NCI-H1694 (cell line): ENCODE data around the gene IFIH1.

Experiments used
- DNase-seq: peaks from one replicate; lab custom pipeline; 2025; lab: John Stamatoyannopoulos, UW

The IFIH1 gene

DNA sequence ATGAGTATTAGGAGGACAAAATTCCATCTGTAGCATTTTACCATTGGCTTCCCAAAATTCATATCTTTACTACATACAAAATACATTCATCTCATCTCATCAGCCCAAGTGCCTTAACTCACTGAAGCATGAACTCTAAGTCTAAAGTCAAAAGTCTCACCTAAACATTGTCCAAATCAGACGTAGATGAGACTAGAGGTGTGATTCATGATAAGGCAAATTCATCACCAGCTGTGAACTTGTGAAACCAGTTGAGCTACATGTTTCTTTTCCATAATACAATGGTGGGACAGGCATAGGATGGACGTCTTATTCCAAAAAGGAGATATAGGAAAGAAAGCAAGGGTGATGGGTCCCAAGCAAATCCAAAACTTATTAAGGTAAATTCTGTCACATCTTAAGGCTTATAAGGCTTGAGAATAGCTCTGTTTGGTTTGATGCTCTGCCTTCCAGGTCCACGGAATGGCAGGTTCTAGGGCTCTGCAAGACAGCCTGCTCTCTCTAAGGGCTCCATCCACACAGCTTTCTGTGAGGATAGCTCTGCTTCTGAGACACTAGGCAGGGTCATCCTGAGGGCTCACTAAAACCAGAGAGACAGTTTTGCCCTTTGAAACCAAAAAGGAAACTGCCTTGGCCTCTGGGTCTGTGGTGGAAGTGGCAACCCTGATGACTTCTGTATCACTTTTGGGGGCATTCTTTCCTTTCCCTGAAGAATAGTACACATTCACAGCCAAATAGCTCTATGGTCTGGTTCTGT lies 9.6 kb downstream of the IFIH1 start:
- no peak for DNase-seq

DNA sequence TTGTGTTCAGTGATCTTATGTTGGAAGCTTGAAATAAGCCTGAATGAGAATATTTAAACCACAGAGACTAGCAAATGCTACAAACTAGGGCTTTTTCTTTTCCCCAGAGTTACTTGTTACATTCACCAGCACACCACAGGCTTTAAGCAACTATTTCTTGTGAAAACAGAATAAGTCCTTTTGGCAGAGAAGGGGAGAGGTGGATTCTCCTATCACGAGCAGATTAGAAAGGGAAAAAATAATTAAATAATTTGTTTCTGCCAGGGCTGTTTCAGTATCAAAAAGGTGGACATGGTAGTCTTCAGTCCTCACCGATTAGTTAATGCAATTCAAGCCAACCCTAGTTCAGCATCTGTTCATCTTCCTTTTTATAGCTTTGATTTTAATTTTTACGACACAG lies 12.6 kb downstream of the IFIH1 start:
- DNase-seq, result no peak

DNA sequence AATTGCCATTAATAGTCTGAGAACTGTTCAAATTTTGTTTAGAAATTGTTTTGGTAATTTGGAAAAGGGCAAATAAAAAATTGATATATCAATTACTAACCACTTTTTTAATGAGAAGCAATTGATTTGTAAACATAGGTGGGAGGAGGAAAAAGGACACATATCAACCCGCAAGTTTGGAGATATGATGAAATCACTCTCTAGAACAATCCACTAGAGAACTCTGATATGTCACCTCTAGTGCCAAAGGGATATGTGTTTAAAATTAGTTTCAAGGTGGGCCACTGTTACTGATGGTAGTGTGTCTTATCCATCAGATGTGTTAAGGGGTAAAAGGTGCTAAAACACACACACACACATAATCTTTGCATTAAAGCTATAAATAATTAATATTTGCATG lies 16.6 kb downstream of the IFIH1 start:
- DNase-seq, result no peak

DNA sequence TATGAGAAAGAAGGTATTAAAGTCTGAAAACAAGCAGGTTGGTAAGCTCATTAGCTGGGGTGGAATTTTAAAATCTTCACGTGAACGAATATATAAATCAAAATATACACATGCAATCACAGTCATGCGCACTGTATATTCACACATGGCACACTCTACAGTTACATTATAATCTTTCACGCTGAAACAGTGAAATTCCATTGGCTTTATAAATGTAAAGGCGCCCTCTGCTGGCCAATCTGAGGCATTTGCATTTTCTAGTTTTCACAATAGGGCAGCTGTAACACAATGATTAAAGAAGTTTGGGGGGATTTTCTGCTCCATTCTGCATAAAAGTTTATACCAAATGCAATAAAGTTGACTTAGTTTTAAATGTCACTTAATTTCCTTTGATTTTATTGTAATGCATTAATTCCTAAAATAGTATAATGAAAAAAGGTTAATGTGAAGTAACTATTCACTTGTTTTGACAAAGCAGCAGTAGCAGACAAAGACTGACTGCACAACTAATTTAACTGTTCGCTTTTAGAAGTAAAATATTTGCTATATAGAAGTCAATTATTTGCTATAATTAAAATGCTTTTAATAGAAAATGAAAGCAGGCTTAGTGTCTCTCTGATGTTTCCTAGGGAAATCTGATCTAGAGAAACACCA lies 17.2 kb downstream of the IFIH1 start:
- DNase-seq, result peak; percentile 69

DNA sequence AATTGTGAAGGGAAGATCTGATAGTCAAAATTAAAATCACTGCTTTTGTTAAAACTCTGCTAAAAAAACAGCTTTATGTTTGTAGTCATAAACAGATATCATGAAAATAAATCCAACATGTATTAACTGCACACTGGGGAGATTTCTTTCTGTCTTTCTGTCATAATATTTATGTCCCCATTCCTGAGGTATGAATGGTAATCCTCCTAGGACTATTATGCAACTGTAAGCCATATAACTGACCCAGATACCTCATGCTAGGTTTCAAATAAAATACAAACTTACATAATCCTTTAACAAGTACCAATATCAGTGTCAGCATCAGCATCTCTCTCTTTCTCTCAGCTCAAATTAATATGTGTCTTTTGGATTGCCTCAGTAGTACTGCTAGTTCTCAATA lies 18.2 kb downstream of the IFIH1 start:
- DNase-seq, result no peak

DNA sequence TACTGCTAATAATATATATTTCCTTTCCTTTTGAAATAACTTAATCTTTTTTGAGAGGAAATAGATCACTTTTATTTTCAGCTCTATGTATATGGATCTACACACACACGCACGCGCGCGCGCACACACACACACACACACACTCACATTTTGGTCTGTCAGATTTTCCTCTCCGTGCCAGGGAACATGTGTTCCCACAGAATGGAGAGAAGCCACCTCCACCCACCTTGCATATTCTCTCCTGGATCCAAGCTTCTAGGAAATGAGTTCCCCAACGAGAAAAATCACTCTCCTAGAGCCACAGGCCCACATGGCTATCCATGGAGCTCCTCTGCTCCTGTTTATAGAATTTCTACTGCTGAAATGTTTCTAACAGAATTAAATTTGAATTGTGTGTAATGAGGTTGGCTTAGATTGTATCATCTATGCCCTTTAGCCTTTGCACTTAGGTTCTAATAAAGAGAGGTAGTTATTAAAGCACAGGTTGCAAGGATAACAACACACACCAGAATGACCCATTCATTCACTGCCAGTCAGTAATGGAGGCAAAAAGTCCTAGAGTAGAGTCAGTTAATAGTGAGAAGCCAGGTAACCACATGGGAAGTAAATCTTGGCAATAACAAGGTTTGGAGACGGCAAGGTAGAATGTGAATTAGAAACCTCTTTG lies 19.7 kb downstream of the IFIH1 start:
- no peak for DNase-seq

DNA sequence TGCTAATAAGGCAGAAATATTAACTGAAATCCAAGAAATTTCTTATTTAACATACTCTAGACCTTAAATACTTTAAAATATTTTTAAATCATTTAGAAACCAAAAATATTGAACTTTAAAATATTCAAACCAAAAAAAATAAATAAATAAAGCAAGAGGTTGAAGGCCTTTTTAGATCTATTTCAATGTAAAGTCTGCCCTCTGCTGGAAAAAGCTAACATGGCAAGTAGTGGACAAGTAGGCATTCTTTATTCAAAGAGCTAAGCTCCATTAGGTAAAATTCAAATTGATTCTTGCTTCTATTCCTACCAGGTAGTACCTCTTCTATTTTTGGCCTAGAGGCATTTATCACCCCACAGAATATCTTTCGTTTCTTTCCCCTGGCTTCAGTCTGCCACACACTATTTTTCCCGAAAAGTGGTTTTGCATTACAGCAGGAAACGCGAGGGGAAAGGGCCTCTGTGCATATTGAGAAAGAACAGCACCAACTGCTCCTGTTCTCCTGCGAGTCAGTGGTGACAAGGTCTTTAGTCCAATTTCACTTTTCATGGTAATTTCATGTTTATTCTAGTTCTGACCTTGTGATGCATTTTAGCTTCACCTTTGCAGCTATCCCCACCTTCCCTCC lies 20.4 kb downstream of the IFIH1 start:
- peak; percentile 83 for DNase-seq

DNA sequence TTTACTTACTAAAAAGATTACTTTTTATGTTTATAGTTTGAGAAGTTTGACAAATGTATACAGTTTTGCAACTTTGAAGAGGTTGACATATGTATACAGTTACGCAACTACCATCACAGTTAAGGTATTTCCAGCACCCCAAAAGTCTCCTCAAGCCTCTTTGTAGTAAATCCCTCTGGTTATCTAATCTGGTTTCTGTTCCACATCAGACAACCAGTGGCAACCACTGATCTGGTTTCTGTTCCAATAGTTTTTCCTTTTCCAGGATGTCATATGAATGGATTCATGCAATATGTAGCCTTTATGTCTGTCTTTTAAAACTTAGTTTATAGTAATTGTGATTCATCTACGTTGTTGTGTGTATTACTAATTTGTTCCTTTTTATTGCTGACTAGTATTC lies 23.5 kb downstream of the IFIH1 start:
- no peak for DNase-seq

DNA sequence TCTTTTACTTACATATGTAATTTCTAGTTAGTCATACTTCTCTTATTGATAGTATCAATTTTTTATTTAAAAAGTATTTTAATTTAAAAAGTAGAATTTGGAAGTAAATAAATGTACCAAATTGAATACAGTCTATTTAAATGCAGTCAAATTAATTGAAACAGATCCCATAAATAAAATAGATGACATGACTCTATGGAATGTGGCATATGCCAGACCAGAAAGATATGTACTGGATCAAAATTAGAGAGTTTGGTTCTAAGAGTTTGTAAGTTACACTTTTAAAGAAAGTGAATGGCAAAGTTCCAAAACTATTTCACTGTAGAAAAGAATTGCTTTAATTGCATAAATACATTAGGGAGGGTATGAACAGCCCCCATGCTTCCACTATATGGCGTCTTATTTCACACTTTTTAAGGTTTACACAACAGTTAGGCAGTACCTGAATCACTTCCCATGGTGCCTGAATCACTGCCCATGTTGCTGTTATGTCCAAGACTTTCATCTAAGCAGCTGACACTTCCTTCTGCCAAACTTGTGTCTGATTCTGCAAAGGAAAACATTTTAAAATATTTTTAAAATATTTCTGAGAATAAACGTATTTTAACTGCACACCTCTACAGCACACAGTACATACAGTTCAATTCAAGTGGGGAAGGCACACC lies 25.2 kb downstream of the IFIH1 start:
- no peak for DNase-seq

DNA sequence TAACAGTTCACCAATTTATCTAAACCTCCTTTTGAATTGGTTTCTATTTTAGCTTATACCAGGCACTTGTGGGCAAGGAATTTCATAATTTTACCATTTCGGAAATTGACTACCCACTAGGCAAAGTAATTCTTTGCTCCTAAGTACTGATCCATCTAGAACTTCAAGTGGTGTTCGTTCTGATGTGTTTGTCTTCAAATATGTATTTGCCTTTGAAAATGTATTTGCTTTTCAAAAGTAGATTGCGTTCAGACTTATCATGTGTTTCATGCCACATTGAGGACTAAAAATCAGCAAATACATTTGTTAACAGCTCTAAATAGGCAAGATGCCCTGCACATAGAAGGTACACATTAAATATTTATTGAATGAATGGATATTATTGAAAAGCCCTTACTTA lies 26.7 kb downstream of the IFIH1 start:
- DNase-seq, result no peak

DNA sequence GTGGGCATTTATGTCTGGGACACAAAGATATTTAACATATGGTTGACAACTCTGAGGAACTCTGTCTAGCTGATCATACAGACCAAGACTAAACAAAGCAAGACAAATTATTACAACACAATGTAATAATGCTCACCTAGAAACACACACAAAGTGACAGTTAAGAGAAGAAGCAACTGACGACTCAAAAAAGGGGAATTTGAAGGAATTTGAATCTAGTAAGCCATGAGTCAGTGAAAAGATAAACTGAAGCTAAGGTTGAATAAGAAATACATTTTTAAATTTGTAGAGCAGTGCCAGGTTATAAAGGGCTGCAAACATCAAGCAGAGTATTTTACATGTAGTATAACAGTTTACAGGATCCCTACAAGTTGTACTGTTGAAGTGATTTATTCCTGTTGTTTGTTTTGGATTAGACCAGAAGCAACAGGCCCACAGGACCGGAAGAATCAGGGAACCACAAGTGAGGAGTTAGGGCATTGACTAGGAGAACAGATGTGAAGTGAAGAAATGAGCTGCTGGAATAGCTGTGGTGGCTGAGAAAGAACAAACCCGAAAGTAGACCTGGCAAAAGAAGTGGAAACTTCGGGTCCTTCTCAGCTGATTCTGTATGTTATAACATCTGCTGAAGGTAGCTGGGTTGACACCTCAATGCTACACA lies 35.6 kb downstream of the IFIH1 start:
- no peak for DNase-seq

DNA sequence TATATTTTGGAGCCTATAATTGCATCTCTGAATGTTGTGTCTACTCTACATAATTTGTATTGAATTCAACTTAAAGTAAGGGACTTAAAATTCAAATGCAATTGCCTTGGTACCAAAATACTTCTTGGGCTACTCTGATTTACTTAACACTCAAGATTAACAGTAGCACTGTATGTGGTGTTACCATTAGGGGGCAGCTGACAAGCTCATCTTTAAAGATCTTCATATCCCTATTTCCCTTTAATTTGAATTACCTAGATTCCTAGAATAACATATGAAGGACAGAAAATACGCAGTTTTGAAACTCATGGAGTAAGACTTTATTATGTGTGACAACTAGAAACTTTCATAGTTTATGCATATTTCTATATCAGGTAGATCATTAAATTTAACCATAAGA lies 37.8 kb downstream of the IFIH1 start:
- DNase-seq, result no peak

DNA sequence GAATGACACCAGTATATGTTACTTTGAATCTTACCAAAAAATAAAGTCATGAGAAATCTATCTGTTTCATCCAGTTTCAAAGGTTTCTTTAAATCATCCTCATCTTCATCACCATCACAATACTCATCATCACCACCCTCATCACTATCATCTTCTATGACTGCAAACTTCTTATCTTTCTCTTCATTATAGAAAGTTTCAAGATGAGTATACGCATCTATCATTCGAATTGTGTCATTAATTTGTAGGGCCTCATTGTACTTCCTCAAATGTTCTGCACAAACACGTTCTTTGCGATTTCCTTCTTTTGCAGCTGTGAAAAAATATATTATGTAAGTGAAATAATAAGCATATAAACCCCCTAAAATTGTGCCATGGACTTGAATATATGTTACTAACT lies 41.1 kb downstream of the IFIH1 start:
- no peak for DNase-seq

DNA sequence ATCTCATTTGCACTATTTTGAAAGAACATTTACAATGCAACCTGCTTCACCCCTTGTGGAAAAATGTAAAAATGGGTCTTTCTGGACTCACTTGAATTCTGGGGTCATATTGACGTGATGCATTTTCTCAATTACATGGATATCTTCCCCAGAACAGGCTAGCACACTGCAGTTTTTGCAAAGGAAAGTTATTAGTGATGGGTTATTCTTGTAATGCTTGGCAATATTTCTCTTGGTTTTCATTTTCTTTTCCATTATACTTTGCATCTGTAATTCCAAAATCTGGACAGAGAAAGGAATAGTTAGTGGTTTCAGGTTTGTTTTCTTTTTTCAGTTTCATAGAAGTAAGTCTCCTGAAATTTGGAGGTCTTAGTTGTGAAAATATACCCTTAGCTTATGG lies 50.5 kb downstream of the IFIH1 start:
- DNase-seq, result no peak

DNA sequence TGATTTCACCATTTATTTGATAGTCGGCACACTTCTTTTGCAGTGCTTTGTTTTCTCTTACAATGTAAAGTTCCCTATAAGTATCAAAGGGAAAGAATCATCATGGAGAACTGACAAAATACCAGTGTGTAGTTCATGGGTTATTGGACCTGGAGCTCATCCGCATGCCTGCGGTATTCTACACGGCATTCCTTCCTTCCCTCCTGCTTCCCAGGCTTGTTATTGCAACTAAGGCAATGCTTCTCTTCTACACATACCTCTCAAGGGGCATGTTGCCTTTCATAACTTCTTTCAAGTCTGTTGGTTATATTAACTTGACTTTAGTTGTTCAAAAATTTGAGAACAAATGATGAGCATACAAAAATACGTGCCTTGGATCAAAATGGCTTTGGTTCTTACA lies 51.0 kb downstream of the IFIH1 start:
- DNase-seq, result no peak

DNA sequence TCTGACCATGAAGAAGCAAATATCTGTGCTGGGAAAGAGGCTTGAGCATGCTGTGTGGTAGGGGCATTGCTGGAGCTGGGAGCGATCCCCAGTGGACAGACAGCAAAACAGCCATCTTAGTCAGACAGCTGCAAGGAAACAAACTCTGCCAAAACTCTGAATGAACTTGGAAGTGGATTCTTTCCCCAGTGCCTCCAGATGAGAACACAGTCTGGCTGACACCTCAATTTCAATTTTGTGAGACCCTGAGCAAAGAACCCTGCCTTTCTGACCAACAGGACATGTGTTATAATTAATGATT lies 52.1 kb downstream of the IFIH1 start:
- DNase-seq, result no peak

DNA sequence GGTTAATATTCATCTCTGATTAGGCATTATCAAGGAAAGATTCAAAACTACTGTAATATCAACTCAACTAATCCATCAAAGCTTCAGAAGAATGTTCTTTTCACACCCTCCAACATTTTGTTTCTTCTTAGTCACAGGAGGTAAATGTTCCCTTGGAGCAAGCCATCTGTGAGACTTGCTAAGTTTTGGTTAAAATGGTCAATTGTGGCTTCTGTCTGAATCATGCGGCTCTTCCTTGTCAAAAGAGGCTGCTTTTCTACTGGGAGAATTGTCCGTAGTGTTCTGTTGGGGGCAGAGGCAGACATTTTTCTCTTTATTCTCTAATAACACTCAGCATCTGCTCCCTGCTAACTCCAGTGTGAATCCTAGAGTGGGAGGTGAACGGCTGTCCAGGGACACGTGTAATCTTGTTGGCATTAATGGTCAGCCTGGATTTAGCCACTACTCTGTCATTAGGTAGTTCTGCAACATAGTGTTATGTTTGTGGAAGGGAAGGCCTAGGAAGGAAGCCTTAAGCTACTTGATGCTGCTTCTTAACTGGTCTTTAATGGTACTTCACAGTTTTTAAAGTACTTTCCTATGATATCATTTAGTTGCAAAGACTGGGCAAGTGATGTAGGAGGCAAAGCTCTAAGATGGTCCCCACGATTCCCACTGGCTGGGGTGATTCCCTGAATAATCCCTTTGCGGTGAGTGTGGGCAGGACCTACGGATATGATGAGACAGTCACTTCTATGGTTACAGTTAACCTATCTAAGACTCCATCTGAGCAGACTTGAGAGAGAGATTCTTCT lies 52.6 kb downstream of the IFIH1 start:
- no peak for DNase-seq

DNA sequence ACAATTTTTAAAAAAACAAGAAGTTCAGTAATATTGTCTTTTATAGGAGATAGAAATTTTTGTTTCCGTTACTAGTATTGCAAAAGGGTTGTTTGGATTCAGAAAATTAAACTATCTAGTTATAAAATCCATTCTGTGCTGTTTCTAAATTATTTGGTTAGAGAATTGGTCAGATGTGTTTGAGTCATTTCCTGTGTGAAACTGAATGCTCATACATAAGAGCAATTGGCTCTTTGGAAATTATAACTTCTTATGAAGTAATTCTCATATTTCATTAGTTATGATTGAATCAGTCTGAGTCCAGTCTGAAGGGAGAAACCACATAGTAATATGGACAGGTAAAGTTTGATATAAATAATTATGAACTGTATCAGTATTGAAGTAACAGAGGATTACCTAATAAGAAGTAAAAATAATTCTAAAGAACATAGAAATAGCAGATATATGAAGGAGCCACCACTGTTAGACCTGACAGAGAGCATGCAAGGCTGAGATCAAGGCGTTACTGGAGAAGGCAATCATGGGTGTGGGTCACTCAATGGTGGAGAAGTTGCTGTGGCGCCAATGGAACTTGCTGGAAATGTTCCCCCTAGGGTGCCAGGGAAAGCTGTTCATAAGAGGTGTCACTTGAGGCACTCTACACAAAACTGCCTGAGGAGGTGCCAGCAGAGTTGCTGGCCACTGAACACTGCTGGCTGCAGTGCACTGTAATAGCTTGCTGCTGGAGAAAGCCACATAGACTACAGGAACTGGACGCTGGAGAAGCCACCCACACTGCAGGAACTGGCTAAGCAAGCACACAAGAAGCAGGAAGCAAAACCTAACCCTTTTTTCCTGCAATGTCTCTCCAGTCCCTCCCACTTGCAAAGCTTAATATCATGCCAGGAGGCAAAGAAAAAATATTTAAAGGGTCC lies 57.2 kb downstream of the IFIH1 start:
- no peak for DNase-seq

DNA sequence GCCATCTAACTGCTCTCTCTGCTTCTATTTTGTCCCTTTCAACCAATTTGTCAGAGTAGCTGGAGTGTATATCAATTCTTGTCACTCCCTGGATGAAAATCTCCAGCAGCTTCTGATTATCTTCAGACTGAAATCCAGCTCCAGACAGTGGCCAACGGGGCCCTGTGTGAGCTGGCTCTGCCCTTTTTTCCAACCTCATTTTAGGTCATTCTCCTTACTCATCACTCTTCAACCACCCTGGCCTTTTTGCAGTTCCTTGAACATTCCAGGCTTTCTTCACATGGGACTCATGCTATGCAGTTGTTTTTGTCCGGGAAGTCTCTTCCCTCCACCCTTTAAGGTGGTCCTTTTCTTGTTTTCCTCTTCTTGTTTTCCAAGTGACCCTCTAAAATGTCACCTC lies 59.8 kb downstream of the IFIH1 start:
- DNase-seq, result no peak

DNA sequence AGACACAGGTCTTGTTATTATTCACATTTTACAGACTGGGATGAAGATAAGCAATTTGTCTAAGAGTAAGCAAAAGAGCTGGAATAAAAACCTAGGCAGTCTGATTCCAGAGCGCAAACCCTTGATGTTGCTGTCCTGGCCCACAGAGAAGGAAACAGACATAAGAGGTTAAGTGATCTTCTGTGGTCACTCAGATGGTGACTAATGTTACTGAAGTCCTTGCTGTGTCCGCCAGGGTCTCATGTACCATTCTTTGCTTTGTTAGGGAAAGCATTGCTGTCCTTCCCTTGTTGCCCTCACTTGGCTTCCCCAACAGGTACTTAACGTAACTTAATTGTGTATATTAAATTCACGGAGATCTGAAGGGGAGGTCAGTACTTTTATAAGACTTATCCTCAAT lies 60.3 kb downstream of the IFIH1 start:
- no peak for DNase-seq
